Endodermal cell (in vitro differentiated cells): ENCODE results near the gene CLK4. TPM values are rescaled to one million over a fixed set of nuclear protein-coding genes. Genes with fewer than 3 reads are reported as not detected.

Source experiments
- DNase-seq: peaks from one replicate; pipeline ENCODE4 v3.0.0-alpha.2; 2017
- H3K27ac ChIP-seq: 2 replicates; pipeline ENCODE4 v1.5.1; 2013; ENCODE audit warnings: mild to moderate bottlenecking, low read depth, low read length, moderate library complexity
- H3K27me3 ChIP-seq: 2 replicates; pipeline ENCODE4 v1.6.1; 2013; ENCODE audit warnings: mild to moderate bottlenecking, low read length, moderate library complexity; ENCODE audit not compliant: insufficient read depth, control insufficient read depth, poor library complexity, severe bottlenecking
- H3K36me3 ChIP-seq: 2 replicates; pipeline ENCODE4 v1.7.0; 2013; ENCODE audit warnings: mild to moderate bottlenecking, low read length, moderate library complexity; ENCODE audit not compliant: control insufficient read depth, insufficient read depth
- H3K4me1 ChIP-seq: one replicate; pipeline ENCODE4 v1.7.0; 2013; ENCODE audit warnings: low read length; ENCODE audit not compliant: control insufficient read depth, insufficient read depth
- H3K4me3 ChIP-seq: 2 replicates; pipeline ENCODE4 v1.5.1; 2013; ENCODE audit warnings: mild to moderate bottlenecking, low read length, moderate library complexity
- H3K9ac ChIP-seq: 2 replicates; pipeline ENCODE4 v1.6.1; 2013; ENCODE audit warnings: mild to moderate bottlenecking, low read length, moderate library complexity; ENCODE audit not compliant: poor library complexity, severe bottlenecking; ENCODE audit errors: extremely low read depth
- H3K9me3 ChIP-seq: 2 replicates; pipeline ENCODE4 v1.6.1; 2013; ENCODE audit warnings: mild to moderate bottlenecking, low read length, moderate library complexity; ENCODE audit not compliant: control insufficient read depth
- H3K27ac Mint-ChIP-seq: 2 replicates; pipeline ENCODE4 v1.8.0; 2020; ENCODE audit warnings: mixed read lengths
- H3K27me3 Mint-ChIP-seq: 2 replicates; pipeline ENCODE4 v1.8.0; 2021; ENCODE audit warnings: mild to moderate bottlenecking, mixed read lengths; ENCODE audit not compliant: insufficient read depth
- H3K36me3 Mint-ChIP-seq: 2 replicates; pipeline ENCODE4 v1.8.0; 2020; ENCODE audit warnings: low read depth, mixed read lengths
- H3K4me1 Mint-ChIP-seq: 2 replicates; pipeline ENCODE4 v1.8.0; 2020; ENCODE audit warnings: mixed read lengths
- H3K4me3 Mint-ChIP-seq: 2 replicates; pipeline ENCODE4 v1.8.0; 2020; ENCODE audit warnings: mild to moderate bottlenecking, moderate library complexity, mixed read lengths
- H3K9me3 Mint-ChIP-seq: 2 replicates; pipeline ENCODE4 v1.8.0; 2020; ENCODE audit warnings: mild to moderate bottlenecking, mixed read lengths
- CTCF ChIP-seq: fragments of 200-600 bp; sonication (generic); conservative IDR thresholded peaks from 2 replicates; pipeline ENCODE4 v1.5.0; 2021; ENCODE audit warnings: antibody characterized with exemption, mild to moderate bottlenecking
- WGBS, 2 experiments: methylation state at CpG; one replicate each; pipeline versions ENCODE4 v1.1.5 to v1.1.7; 2013; ENCODE audit warnings: missing lambda C conversion rate in 2 of 2, mixed read lengths in 1 of 2; ENCODE audit not compliant: insufficient coverage in 1 of 2, insufficient read length in 1 of 2; 5-methylcytosine and 5-hydroxymethylcytosine counted together
- total RNA-seq, 2 donors: library from RNA; stranded (reverse); fragmentation: NEBNext Ultra II Directional in 1 of 2; extraction: Animal tissue kit (Norgen Biotek cat#: 25700) in 1 of 2; gene quantifications; 2 replicates in 1 of 2; 3 replicates in 1 of 2; pipeline ENCODE4 v1.2.1, GENCODE V29; 2021

Gene CLK4
- total RNA-seq, 2 donors from 2014 or later: 14.9 to 19.4 TPM

- no peak overlapping the region for H3K4me3 ChIP-seq
- no peaks in the 10 kb centered on the region for H3K27me3 ChIP-seq
- no peaks in the 10 kb centered on the region for H3K9me3 Mint-ChIP-seq
- H3K36me3 ChIP-seq: no peaks in the 10 kb centered on the region
- peaks cover 26% of the 10 kb centered on the region for H3K36me3 Mint-ChIP-seq
- no peaks in the 10 kb centered on the region for H3K27me3 Mint-ChIP-seq
- peak; percentile 32 for DNase-seq
- no peak overlapping the region for H3K27ac Mint-ChIP-seq
- no peak overlapping the region for H3K27ac ChIP-seq
- H3K4me1 ChIP-seq: no peaks in the 10 kb centered on the region
- H3K9me3 ChIP-seq: no peaks in the 10 kb centered on the region
- H3K4me3 Mint-ChIP-seq: no peak overlapping the region
- no peak overlapping the region for H3K9ac ChIP-seq
- TF ChIP-seq CTCF: no peak
- 92 to 95% methylated on average over 11 of the region's 11 CpGs for WGBS, 2 experiments
- peaks cover 44% of the 10 kb centered on the region for H3K4me1 Mint-ChIP-seq
These were observed 72.5 kb downstream of the CLK4 start for GRCh38 chr5:178554311-178554710.

- H3K27me3 Mint-ChIP-seq: no peaks in the 10 kb centered on the region
- peak; percentile 28 for DNase-seq
- H3K27ac Mint-ChIP-seq: no peak overlapping the region
- Histone ChIP-seq H3K27ac (no peak overlapping the region), H3K27me3 (no peaks in the 10 kb centered on the region), H3K4me3 (no peak overlapping the region), H3K9ac (no peak overlapping the region), H3K36me3 (no peaks in the 10 kb centered on the region), H3K4me1 (no peaks in the 10 kb centered on the region), H3K9me3 (no peaks in the 10 kb centered on the region)
- no peaks in the 10 kb centered on the region for H3K9me3 Mint-ChIP-seq
- no peak for TF ChIP-seq CTCF
- 93 to 96% methylated on average over 13 of the region's 13 CpGs for WGBS, 2 experiments
- H3K4me1 Mint-ChIP-seq: peaks cover 43% of the 10 kb centered on the region
- no peak overlapping the region for H3K4me3 Mint-ChIP-seq
- H3K36me3 Mint-ChIP-seq: peaks cover 21% of the 10 kb centered on the region
These were observed 73.3 kb downstream of the CLK4 start for GRCh38 chr5:178553517-178553916.

Other genes starting within 250 kb of the CLK4 start
- 10 to 100 TPM; 50.2 to 71.3 TPM for gene COL23A1, start 36.7 kb downstream of the CLK4 start, total RNA-seq
- 10 to 100 TPM; 22.1 to 23.3 TPM for gene ZNF354A, start 103.6 kb upstream of the CLK4 start, total RNA-seq
- 10 to 100 TPM; 24.3 to 26.0 TPM for gene ZNF354B, start 232.9 kb upstream of the CLK4 start, total RNA-seq